Measurements from ENCODE around the gene PJVK.

Gene PJVK

GRCh38 chr2:178480227-178481181 lies 29.3 kb downstream of the PJVK start, which contains the start of gene PLEKHA3:
Gene PLEKHA3, plus strand, starts transcription at chr2:178480457. Its CDS starts 413 bp downstream, at chr2:178480870.
- DNase-seq (ENCODE audit: low read depth in 2 of 2) = peak; percentile 51 to 69

- DNase-seq (ENCODE audit: low read depth in 2 of 2) = no peak
Measured at GRCh38 chr2:178482437-178482836, 31.3 kb downstream of the PJVK start.

- DNase-seq (ENCODE audit: low read depth in 2 of 2) = no peak
Measured at GRCh38 chr2:178484245-178485041, 33.3 kb downstream of the PJVK start.

- DNase-seq (ENCODE audit: low read depth in 2 of 2) = no peak
Measured at GRCh38 chr2:178485356-178485755, 34.2 kb downstream of the PJVK start.

- DNase-seq (ENCODE audit: low read depth in 2 of 2) = no peak
Measured at GRCh38 chr2:178491612-178492011, 40.4 kb downstream of the PJVK start.

- no peak for DNase-seq (ENCODE audit: low read depth in 2 of 2)
Measured at GRCh38 chr2:178496049-178496448, 44.9 kb downstream of the PJVK start.

GRCh38 chr2:178498137-178498536 lies 47.0 kb downstream of the PJVK start:
- no peak for DNase-seq (ENCODE audit: low read depth in 2 of 2)

GRCh38 chr2:178499640-178500039 lies 48.5 kb downstream of the PJVK start:
- DNase-seq (ENCODE audit: low read depth in 2 of 2) = no peak

GRCh38 chr2:178502751-178503150 lies 51.6 kb downstream of the PJVK start:
- DNase-seq (ENCODE audit: low read depth in 2 of 2) = no peak

- DNase-seq (ENCODE audit: low read depth in 2 of 2) = no peak
Measured at GRCh38 chr2:178506101-178506500, 54.9 kb downstream of the PJVK start.

- DNase-seq (ENCODE audit: low read depth in 2 of 2) = no peak
Measured at GRCh38 chr2:178506524-178506923, 55.3 kb downstream of the PJVK start.

GRCh38 chr2:178506949-178507348 lies 55.8 kb downstream of the PJVK start:
- DNase-seq (ENCODE audit: low read depth in 2 of 2) = no peak

- DNase-seq (ENCODE audit: low read depth in 2 of 2) = no peak
Measured at GRCh38 chr2:178508646-178509045, 57.5 kb downstream of the PJVK start.

GRCh38 chr2:178510384-178510783 lies 59.2 kb downstream of the PJVK start:
- no peak for DNase-seq (ENCODE audit: low read depth in 2 of 2)

Data from stimulated activated CD4-positive, alpha-beta T cell treated with anti-CD3 and anti-CD28 coated beads, Interleukin-1b, Interleukin-23, amount 100 ng/mL, for 4 hours (primary cell).